HG03139 (cell line): ENCODE data around the gene CLEC2A.
"Not testable (repeated sequence)": the region's sequence is repeated elsewhere in the genome, so short reads cannot be mapped to it uniquely, and the experiment has no call there.

Source experiments
- ATAC-seq: cut with Tn5 transposase; IDR thresholded peaks from one replicate; pipeline ENCODE4 v1.9.1; 2021; ENCODE audit not compliant: unreplicated experiment

Gene CLEC2A

GRCh38 chr12:9883175-9883574, 49.0 kb downstream of the CLEC2A start:
- ATAC-seq = no peak

- ATAC-seq = no peak
These were observed 50.2 kb downstream of the CLEC2A start for GRCh38 chr12:9881988-9882387.

- no peak for ATAC-seq
These were observed 50.9 kb downstream of the CLEC2A start, which contains the start of gene KLRF2 for GRCh38 chr12:9881246-9881645. KLRF2 (plus strand) TSS chr12:9881489; CDS start chr12:9881596, 107 bp downstream.

GRCh38 chr12:9880532-9881078, 51.6 kb downstream of the CLEC2A start:
- no peak for ATAC-seq

- ATAC-seq = not testable (repeated sequence)
These were observed 56.0 kb downstream of the CLEC2A start for GRCh38 chr12:9876120-9876519.

GRCh38 chr12:9872742-9873141, 59.4 kb downstream of the CLEC2A start:
- no peak for ATAC-seq

GRCh38 chr12:9872162-9872561, 60.0 kb downstream of the CLEC2A start:
- no peak for ATAC-seq

- ATAC-seq = no peak
These were observed 61.8 kb downstream of the CLEC2A start for GRCh38 chr12:9870286-9870866.

- no peak for ATAC-seq
These were observed 62.6 kb downstream of the CLEC2A start, which contains the start of gene CLEC2B for GRCh38 chr12:9869307-9870161. CLEC2B (minus strand) TSS chr12:9869354.

GRCh38 chr12:9868951-9869306, 63.2 kb downstream of the CLEC2A start:
- no peak for ATAC-seq

GRCh38 chr12:9868311-9868801, 63.8 kb downstream of the CLEC2A start:
- ATAC-seq = no peak

GRCh38 chr12:9867531-9867930, 64.6 kb downstream of the CLEC2A start:
- ATAC-seq = no peak

GRCh38 chr12:9866860-9867269, 65.3 kb downstream of the CLEC2A start:
- no peak for ATAC-seq

- ATAC-seq = no peak
These were observed 67.1 kb downstream of the CLEC2A start for GRCh38 chr12:9864913-9865675.
